Smooth muscle cell of trachea (primary cell): ENCODE data around the gene TMEM123. TPM values are rescaled to one million over a fixed set of nuclear protein-coding genes. Genes with fewer than 3 reads are reported as not detected.

Experiments
- total RNA-seq: library from RNA; depleted of rRNA; stranded (reverse); fragments of >200 nt; gene quantifications from 2 replicates; pipeline ENCODE4 v1.2.1, GENCODE V29; 2014

Gene TMEM123
- 95.8 and 112 TPM in 2 replicates for total RNA-seq

GRCh38 chr11:102452461-102453301 lies at the start of gene TMEM123:
Gene TMEM123, minus strand, starts transcription at chr11:102452765. Its CDS starts 142 bp downstream, at chr11:102452623.

DNA sequence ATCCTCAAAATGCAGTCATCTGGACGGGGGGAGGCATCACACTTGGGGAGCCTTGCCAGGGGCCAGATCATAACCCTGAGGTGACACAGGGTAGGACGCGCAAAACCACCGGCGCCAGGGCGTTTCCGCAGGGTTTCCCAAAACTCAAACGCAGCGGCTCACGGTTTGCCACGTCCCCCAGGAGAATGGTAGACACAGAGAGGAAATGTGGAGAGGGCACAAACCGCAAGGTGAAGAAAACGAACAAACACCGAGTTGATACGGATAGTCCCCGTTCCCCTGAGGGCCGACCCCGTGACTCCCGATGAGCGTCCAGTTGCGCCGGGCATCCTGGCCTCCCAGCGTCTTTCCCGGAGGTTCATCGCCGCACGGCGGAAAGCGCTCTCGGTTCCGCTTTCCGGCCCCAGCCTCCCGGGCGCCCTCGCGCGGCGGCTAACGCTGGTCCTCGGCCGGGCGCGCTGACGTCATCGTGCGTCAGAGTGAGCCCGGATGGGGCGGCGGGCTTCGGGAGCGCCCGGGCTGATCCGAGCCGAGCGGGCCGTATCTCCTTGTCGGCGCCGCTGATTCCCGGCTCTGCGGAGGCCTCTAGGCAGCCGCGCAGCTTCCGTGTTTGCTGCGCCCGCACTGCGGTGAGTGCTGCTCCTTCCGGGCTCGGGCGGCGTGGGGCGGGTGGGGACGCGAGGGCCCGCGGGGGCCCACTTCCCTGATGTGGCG lies 105.7 kb downstream of the TMEM123 start, which contains the start of gene BIRC2:
BIRC2 (plus strand) TSS at position 467 of the 714 bp plus-strand sequence. CDS start 2,641 bp downstream, outside the sequence.

Other genes starting within 250 kb of the TMEM123 start
- 0.44 and 2.0 TPM in 2 replicates for gene BIRC3, start 135.3 kb downstream of the TMEM123 start, total RNA-seq
- gene BIRC2, start 105.6 kb downstream of the TMEM123 start, total RNA-seq: 47.1 and 66.0 TPM in 2 replicates
- gene MMP7, start 78.0 kb upstream of the TMEM123 start, total RNA-seq: not detected in 2 replicates
- not detected in 2 replicates for gene MMP20, start 172.6 kb upstream of the TMEM123 start, total RNA-seq